ENCODE data around the gene KCTD1. TPM values are rescaled to one million over a fixed set of nuclear protein-coding genes. Genes with fewer than 3 reads are reported as not detected.

The KCTD1 gene
- total RNA-seq, 6 experiments from 2014 or later = 14.7 to 18.5 (median 17.7) TPM

DNA sequence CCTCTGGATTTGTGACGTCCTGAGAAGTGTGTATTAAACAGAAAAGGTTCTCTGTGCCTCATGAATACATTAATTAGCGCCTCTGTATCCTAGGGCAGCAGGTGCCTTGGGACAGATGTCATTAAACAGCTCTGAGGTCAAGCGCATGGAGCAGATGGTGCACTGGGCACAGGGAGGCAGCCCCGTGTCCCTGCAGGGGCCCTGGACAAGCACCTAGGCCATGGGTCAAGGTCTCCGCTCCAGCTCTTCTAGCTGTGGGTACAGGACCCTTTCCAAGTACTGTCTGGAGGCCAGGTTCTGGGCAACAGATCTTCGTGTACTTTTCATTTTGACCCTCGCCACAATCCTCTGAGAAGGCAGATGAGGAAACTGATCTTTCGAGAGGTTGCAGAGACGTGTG lies 126.4 kb downstream of the KCTD1 start:
- TF ChIP-seq, protein P1, sequence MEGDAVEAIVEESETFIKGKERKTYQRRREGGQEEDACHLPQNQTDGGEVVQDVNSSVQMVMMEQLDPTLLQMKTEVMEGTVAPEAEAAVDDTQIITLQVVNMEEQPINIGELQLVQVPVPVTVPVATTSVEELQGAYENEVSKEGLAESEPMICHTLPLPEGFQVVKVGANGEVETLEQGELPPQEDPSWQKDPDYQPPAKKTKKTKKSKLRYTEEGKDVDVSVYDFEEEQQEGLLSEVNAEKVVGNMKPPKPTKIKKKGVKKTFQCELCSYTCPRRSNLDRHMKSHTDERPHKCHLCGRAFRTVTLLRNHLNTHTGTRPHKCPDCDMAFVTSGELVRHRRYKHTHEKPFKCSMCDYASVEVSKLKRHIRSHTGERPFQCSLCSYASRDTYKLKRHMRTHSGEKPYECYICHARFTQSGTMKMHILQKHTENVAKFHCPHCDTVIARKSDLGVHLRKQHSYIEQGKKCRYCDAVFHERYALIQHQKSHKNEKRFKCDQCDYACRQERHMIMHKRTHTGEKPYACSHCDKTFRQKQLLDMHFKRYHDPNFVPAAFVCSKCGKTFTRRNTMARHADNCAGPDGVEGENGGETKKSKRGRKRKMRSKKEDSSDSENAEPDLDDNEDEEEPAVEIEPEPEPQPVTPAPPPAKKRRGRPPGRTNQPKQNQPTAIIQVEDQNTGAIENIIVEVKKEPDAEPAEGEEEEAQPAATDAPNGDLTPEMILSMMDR (IDR thresholded peaks at IDR 0.05) = no peak
- Mint-ChIP-seq H3K27me3 (ENCODE audit: insufficient read depth) (peaks cover 3% of the 10 kb centered on the region), H3K27ac (no peak overlapping the region)

GRCh38 chr18:26421503-26421902 lies 126.8 kb downstream of the KCTD1 start:
- TF ChIP-seq, protein P1 (IDR thresholded peaks at IDR 0.05) = no peak
- no peaks in the 10 kb centered on the region for H3K9me3 Mint-ChIP-seq
- H3K4me3 Mint-ChIP-seq = no peak overlapping the region
- DNase-seq = no peak
- H3K4me1 Mint-ChIP-seq (ENCODE audit: low read depth) = peaks cover 6% of the 10 kb centered on the region; the same call in 1 of the 2 replicates
- H3K27me3 Mint-ChIP-seq (ENCODE audit: insufficient read depth) = peaks cover 3% of the 10 kb centered on the region
- H3K27ac Mint-ChIP-seq = no peak overlapping the region
- no peaks in the 10 kb centered on the region for H3K36me3 Mint-ChIP-seq (ENCODE audit: low read depth)

More for the DNA sequence above, 126.4 kb downstream of the KCTD1 start:
- Mint-ChIP-seq H3K4me1 (ENCODE audit: low read depth) (peaks cover 6% of the 10 kb centered on the region; the same call in 1 of the 2 replicates), H3K9me3 (no peaks in the 10 kb centered on the region), H3K4me3 (no peak overlapping the region), H3K36me3 (ENCODE audit: low read depth) (no peaks in the 10 kb centered on the region)
- DNase-seq = no peak

DNA sequence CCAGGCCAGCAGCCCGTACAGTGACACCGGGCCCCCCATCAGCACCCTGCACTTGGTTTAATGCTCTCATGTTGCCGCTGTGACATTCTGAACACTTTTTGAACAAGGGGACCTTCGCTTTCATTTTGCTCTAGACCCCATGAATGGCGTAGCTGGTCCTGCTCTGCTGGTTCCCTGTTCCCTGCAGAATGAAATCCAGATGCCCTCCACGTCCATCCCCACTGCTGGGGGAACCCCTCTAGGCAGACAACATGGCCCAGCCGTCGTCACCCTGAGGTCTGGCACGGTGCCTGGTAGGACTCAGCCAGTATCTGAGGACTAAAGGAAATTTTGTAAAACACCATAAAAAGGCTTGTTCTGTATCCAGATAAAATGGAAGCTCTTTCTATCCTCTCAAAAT lies 128.6 kb downstream of the KCTD1 start:
- peaks cover 3% of the 10 kb centered on the region for H3K27me3 Mint-ChIP-seq (ENCODE audit: insufficient read depth)
- peaks cover under 1% of the 10 kb centered on the region; the same call in 1 of the 2 replicates for H3K4me1 Mint-ChIP-seq (ENCODE audit: low read depth)
- TF ChIP-seq, protein P1 (IDR thresholded peaks at IDR 0.05) = no peak
- H3K27ac Mint-ChIP-seq = no peak overlapping the region
- H3K9me3 Mint-ChIP-seq = no peaks in the 10 kb centered on the region
- DNase-seq = no peak
- H3K4me3 Mint-ChIP-seq = no peak overlapping the region
- H3K36me3 Mint-ChIP-seq (ENCODE audit: low read depth) = no peaks in the 10 kb centered on the region

GRCh38 chr18:26418225-26418624 lies 130.1 kb downstream of the KCTD1 start:
- TF ChIP-seq, protein P1 (IDR thresholded peaks at IDR 0.05) = no peak
- no peak overlapping the region for H3K4me3 Mint-ChIP-seq

GRCh38 chr18:26417190-26417589 lies 131.2 kb downstream of the KCTD1 start:
- Mint-ChIP-seq H3K36me3 (ENCODE audit: low read depth) (no peaks in the 10 kb centered on the region), H3K27me3 (ENCODE audit: insufficient read depth) (no peaks in the 10 kb centered on the region; the same call in none of the 2 replicates), H3K27ac (no peak overlapping the region), H3K4me1 (ENCODE audit: low read depth) (no peaks in the 10 kb centered on the region), H3K9me3 (no peaks in the 10 kb centered on the region), H3K4me3 (no peak overlapping the region)
- DNase-seq = no peak
- TF ChIP-seq, protein P1 (IDR thresholded peaks at IDR 0.05) = no peak

More at GRCh38 chr18:26418225-26418624, 130.1 kb downstream of the KCTD1 start:
- H3K36me3 Mint-ChIP-seq (ENCODE audit: low read depth) = no peaks in the 10 kb centered on the region
- no peaks in the 10 kb centered on the region; the same call in none of the 2 replicates for H3K27me3 Mint-ChIP-seq (ENCODE audit: insufficient read depth)
- no peaks in the 10 kb centered on the region for H3K4me1 Mint-ChIP-seq (ENCODE audit: low read depth)
- H3K9me3 Mint-ChIP-seq = no peaks in the 10 kb centered on the region
- H3K27ac Mint-ChIP-seq = no peak overlapping the region
- no peak for DNase-seq
